AG09309 (cell line): ENCODE data around the gene NNAT.

Experiments used
- DNase-seq: peaks from one replicate; pipeline ENCODE4 v3.0.0-alpha.2; 2010; ENCODE audit warnings: low read depth
- H3K4me3 ChIP-seq: 2 replicates; pipeline ENCODE4 v1.5.1; 2011; ENCODE audit warnings: mild to moderate bottlenecking, low read depth, low read length, moderate library complexity; ENCODE audit not compliant: control insufficient read depth
- TF ChIP-seq, protein P1 (sequence below): IDR thresholded peaks from 2 replicates; pipeline ENCODE4 v1.5.1; 2011; ENCODE audit warnings: mild to moderate bottlenecking, low read depth, low read length, inconsistent platforms; ENCODE audit not compliant: insufficient read depth, control insufficient read depth; ENCODE audit errors: missing control alignments

NNAT gene

DNA sequence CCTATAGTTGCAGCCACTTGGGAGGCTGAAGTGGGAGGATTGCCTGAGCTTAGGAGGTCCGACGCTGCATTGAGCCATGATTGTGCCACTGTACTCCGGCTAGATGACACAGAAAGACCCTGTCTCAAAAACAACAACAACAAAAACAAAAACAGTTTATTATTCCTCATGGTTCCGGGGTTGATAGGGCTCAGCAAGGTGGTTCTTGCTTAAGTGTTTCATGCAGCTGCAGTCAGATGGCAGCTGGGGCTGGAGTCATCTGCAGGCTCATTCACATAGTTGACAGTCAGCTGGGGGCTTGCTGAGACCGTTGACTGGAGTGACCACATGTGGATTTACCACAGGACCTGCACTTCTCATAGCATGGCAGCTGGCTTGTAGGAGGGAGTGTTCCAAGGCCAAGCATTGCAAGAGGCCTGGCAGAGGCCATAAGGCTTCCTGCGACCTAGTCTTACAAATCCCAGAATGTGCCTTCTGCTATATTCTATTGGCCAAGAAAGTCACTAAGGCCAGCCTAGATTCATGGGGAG is 28.9 kb upstream of the NNAT start:
- DNase-seq, result no peak
- TF ChIP-seq, protein P1, sequence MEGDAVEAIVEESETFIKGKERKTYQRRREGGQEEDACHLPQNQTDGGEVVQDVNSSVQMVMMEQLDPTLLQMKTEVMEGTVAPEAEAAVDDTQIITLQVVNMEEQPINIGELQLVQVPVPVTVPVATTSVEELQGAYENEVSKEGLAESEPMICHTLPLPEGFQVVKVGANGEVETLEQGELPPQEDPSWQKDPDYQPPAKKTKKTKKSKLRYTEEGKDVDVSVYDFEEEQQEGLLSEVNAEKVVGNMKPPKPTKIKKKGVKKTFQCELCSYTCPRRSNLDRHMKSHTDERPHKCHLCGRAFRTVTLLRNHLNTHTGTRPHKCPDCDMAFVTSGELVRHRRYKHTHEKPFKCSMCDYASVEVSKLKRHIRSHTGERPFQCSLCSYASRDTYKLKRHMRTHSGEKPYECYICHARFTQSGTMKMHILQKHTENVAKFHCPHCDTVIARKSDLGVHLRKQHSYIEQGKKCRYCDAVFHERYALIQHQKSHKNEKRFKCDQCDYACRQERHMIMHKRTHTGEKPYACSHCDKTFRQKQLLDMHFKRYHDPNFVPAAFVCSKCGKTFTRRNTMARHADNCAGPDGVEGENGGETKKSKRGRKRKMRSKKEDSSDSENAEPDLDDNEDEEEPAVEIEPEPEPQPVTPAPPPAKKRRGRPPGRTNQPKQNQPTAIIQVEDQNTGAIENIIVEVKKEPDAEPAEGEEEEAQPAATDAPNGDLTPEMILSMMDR, result no peak
- H3K4me3 ChIP-seq, result no peak overlapping the region

DNA sequence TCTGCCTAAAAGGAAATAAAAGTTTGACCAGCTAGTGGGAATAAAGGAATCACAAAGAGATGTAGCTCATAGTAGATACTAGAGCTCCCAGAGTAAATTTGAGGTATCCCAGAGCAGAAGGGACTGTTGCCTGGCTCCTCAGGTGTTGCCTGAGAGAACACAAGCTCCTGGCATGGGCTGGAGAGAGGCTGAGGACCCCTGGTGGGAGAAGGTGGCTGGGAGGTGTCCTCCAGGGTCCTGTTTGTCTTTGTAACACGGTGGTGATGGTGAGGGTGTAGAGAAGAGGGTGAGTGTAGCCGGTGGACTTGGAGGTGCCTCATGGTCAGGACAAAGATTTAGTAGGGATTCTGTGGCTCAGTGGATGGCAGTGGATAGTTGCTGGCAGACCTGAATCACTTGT is 28.1 kb upstream of the NNAT start:
- no peak overlapping the region for H3K4me3 ChIP-seq
- no peak for DNase-seq
- TF ChIP-seq, protein P1, result no peak

DNA sequence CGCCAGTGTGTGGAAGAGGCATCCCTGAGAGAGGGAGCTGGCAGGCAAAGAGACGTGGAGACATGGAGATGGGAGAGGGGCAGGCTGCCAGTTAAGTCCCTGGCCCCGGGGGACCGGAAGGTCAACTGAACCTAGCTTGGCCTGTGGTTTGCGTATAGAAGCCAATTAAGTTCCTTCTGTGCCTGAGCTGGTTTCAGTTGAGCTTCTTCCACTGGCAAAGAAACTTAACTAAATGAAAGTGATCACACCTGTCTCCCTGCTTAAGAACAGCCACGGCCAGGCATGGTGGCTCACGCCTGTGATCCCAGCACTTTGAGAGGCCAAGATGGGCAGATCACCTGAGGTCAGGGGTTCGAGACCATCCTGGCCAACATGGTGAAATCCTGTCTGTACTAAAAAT is 26.7 kb upstream of the NNAT start:
- DNase-seq, result no peak
- TF ChIP-seq, protein P1, result no peak
- no peak overlapping the region for H3K4me3 ChIP-seq

DNA sequence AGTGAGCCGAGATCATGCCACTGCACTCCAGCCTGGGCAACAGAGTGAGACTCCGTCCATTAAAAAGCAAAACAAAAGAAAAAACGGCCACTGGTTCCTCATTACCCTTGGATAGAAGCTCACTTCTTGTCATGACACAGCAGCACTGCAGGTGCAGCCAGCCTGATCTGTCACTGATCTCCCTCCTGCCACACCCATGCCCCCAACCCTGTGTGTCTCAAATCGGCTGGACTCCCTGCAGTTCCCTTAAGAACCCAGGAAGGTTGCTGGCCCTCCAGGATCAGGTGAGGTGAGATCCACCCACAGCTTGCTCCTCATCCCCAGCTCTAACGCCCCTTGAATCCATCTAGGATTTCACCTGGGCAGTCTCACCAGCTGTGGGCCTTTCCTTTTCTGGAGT is 26.3 kb upstream of the NNAT start:
- TF ChIP-seq, protein P1, result no peak
- no peak for DNase-seq
- H3K4me3 ChIP-seq, result no peak overlapping the region

DNA sequence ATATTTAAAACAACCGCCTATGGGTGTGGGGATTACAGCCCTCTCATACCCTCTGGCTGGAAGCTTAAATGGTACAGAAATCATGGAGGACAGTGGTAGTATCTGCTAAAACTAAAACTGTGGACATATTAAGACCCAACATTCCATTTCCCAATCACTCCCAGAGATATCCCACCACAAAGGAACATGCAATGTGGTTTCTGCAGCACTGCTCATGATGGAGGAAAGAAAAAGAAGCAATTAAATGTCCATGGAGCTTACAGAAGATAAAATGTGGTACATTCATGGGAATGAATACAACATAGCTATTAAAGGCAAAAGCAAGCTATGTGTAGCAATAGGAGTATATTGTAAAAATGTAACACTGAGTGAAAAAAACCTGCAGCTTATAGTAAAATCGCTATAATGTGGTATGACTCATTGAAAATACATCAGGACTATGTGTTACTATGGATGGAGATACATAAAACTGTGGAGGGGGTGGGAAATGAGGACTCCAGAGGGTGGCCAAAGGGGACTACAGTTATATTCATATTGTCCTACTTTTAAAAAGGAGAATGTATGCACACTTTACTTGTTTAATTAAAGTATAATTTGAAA is 22.9 kb upstream of the NNAT start:
- DNase-seq, result no peak
- TF ChIP-seq, protein P1, result no peak
- no peak overlapping the region for H3K4me3 ChIP-seq

DNA sequence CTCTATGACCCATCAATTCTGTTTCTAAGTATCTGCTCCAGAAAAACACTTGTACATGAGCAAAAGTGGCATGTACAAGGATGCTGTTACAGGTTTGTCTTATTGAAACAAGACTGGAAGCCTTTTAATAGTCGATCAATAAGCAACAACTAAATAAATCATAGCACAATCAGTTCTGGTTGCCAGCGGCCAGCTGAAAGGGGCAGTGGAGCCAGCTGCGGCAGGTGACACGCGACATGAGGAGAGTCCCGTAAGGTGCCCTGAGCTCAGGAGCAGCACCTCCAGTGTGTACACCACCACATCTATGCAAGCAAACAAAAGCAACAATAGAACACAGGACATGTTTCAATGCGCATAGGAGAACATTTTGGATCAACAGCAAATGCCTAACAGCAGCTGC is 20.7 kb upstream of the NNAT start:
- DNase-seq, result no peak
- no peak overlapping the region for H3K4me3 ChIP-seq
- TF ChIP-seq, protein P1, result no peak

DNA sequence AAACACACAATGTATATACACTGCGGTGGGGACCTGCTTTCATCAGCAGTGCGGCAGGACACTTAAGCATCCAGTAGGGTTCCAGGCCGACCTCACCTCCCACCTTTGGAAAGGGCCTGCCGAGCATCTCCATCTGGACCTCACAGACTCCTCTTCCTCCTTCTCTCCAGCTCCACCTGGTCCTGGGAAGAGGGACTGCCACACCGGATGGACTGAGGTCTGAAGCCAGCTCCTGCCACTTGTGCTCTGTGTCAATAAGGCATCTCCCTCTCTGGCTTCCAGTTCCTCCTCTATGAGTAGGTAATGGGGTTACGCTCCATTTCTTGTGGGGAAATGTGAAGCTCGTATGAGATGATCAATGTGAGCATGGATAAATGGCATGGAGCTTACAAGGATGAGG is 19.1 kb upstream of the NNAT start:
- no peak for DNase-seq
- no peak overlapping the region for H3K4me3 ChIP-seq
- TF ChIP-seq, protein P1, result no peak
